ENCODE measurements around the gene PLCH2. TPM values are rescaled to one million over a fixed set of nuclear protein-coding genes. Genes with fewer than 3 reads are reported as not detected.
A peak's percentile ranks its signal among the peaks of the same experiment; 100 is the strongest.

Gene PLCH2
- total and polyA plus RNA-seq, 10 of the 15 experiments (the other 5 are each of a cell fraction or from before 2014, with no cell fraction given) = 0.03 to 0.73 (median 0.24) TPM; not detected in 3

DNA sequence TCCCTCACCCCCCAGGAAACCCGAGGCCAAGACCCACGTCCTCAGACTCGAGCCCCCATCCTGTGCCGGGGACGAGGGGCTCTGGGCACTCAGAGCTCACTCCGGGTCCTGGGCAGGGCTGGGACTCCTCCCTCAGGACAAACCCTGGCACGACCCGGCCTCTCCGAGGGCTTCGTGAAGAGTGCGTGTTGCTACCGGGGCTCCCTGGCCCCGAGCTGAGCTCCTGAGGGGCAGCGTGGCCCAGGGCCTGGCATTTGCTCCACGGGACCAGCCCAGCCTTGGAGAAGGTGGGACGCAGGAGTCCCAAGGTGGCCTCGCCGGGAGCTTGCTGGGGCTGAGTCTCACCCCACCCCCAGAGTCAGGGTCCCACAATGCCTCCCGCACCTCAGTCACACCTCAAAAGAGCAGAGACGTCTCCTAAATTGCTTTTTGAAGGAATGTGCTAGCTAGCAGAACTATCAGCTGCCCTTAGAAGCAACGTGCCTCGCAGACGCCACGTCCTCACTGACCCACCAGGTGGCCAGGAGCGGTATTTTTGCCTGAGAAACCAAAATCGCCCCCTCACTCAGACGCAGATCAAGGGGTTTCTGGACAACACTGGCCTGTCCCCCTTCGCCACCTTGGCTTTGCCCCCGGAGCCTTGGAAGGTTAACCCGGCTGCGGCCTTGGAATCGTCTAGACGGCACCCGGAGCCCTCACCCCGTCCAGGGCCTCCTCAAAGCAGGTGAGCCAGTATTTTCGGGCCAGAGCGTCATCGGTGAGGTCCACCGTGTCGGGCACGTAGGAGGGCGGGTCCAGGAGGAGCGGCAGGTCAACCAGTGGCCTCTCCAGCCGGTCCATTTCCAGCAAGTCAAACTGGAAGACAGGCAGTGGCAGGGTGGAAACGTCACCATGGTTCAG, 39.0 kb downstream of the PLCH2 start:
- POLR2A ChIA-PET = no interaction called here
- no peak for FAIRE-seq
- H4K20me1 ChIP-seq (ENCODE audit: control insufficient read depth, insufficient read depth) = no peaks in the 10 kb centered on the region

More for the DNA sequence above, 39.0 kb downstream of the PLCH2 start:
- H3K27ac ChIP-seq (ENCODE audit: control insufficient read depth, insufficient read depth) = no peak overlapping the region
- H3K4me1 ChIP-seq (ENCODE audit: control insufficient read depth, insufficient read depth, low read length) = no peaks in the 10 kb centered on the region
- no peak overlapping the region for H3K9ac ChIP-seq (ENCODE audit: control insufficient read depth, insufficient read depth, low read length)
- peaks cover 3 to 55% of the 10 kb centered on the region in 2 experiments; a peak in 3 of 4 replicates for H3K36me3 ChIP-seq (ENCODE audit: control insufficient read depth in 2 of 2, insufficient read depth in 2 of 2, low read length in 1 of 2)
- CTCF ChIA-PET = no interaction called here
- DNase-seq (ENCODE audit: low read depth, low spot score) = no peak
- no peaks in the 10 kb centered on the region for H3K9me3 ChIP-seq (replicated peaks; ENCODE audit: control insufficient read depth, insufficient read depth, low read length)
- H3K79me2 ChIP-seq (ENCODE audit: control insufficient read depth, insufficient read depth, low read length) = no peaks in the 10 kb centered on the region
- no peaks in the 10 kb centered on the region for H3K27me3 ChIP-seq (replicated peaks in 1 of 2; ENCODE audit: control insufficient read depth in 2 of 2, insufficient read depth in 2 of 2, low read length in 1 of 2)
- in situ Hi-C loops (cut with MboI) (no loop called here), intact Hi-C loops (cut with micrococcal nuclease; ENCODE audit: unreplicated experiment) (no loop called here)
- ATAC-seq = no peak
- SMC1A ChIA-PET (ENCODE audit: uncharacterized antibody, unreplicated experiment) = no interaction called here
- RAD21 ChIA-PET (ENCODE audit: unreplicated experiment) = no interaction called here
- no peak overlapping the region for H3K4me2 ChIP-seq (ENCODE audit: control insufficient read depth, insufficient read depth)
- no peak overlapping the region for H2AFZ ChIP-seq (ENCODE audit: control insufficient read depth, low read depth, low read length)
- BruUV-seq (replicated peaks) = no TSS peak
- H3K4me3 ChIP-seq = no peak overlapping the region
- TF ChIP-seq CREB1 (IDR thresholded peaks at IDR 0.05; ENCODE audit: low read depth) = no peak
- no peak for TF ChIP-seq FOXM1 (IDR thresholded peaks at IDR 0.05; ENCODE audit: low read depth, low read length)
- TF ChIP-seq, protein P1, sequence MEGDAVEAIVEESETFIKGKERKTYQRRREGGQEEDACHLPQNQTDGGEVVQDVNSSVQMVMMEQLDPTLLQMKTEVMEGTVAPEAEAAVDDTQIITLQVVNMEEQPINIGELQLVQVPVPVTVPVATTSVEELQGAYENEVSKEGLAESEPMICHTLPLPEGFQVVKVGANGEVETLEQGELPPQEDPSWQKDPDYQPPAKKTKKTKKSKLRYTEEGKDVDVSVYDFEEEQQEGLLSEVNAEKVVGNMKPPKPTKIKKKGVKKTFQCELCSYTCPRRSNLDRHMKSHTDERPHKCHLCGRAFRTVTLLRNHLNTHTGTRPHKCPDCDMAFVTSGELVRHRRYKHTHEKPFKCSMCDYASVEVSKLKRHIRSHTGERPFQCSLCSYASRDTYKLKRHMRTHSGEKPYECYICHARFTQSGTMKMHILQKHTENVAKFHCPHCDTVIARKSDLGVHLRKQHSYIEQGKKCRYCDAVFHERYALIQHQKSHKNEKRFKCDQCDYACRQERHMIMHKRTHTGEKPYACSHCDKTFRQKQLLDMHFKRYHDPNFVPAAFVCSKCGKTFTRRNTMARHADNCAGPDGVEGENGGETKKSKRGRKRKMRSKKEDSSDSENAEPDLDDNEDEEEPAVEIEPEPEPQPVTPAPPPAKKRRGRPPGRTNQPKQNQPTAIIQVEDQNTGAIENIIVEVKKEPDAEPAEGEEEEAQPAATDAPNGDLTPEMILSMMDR (IDR thresholded peaks at IDR 0.05 in 2 of 3, conservative IDR thresholded peaks at IDR 0.05 in 1 of 3; ENCODE audit: control insufficient read depth in 2 of 3, extremely low read depth in 1 of 3, insufficient read depth in 1 of 3, low read depth in 3 of 3, low read length in 3 of 3) = 0 out of 6 replicates have a peak, but pooled peaks of 1 of the 3 experiments have one; percentile 4
- no peak for TF ChIP-seq ZNF207 (IDR thresholded peaks at IDR 0.05; ENCODE audit: borderline replicate concordance)
- TF ChIP-seq DPF2 (IDR thresholded peaks at IDR 0.05) = no peak
- TF ChIP-seq MTA2 (IDR thresholded peaks at IDR 0.05; ENCODE audit: low read depth) = no peak
- TF ChIP-seq, protein P2, sequence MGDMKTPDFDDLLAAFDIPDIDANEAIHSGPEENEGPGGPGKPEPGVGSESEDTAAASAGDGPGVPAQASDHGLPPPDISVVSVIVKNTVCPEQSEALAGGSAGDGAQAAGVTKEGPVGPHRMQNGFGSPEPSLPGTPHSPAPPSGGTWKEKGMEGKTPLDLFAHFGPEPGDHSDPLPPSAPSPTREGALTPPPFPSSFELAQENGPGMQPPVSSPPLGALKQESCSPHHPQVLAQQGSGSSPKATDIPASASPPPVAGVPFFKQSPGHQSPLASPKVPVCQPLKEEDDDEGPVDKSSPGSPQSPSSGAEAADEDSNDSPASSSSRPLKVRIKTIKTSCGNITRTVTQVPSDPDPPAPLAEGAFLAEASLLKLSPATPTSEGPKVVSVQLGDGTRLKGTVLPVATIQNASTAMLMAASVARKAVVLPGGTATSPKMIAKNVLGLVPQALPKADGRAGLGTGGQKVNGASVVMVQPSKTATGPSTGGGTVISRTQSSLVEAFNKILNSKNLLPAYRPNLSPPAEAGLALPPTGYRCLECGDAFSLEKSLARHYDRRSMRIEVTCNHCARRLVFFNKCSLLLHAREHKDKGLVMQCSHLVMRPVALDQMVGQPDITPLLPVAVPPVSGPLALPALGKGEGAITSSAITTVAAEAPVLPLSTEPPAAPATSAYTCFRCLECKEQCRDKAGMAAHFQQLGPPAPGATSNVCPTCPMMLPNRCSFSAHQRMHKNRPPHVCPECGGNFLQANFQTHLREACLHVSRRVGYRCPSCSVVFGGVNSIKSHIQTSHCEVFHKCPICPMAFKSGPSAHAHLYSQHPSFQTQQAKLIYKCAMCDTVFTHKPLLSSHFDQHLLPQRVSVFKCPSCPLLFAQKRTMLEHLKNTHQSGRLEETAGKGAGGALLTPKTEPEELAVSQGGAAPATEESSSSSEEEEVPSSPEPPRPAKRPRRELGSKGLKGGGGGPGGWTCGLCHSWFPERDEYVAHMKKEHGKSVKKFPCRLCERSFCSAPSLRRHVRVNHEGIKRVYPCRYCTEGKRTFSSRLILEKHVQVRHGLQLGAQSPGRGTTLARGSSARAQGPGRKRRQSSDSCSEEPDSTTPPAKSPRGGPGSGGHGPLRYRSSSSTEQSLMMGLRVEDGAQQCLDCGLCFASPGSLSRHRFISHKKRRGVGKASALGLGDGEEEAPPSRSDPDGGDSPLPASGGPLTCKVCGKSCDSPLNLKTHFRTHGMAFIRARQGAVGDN (IDR thresholded peaks at IDR 0.05) = no peak
- 92% methylated on average over 43 of the region's 45 CpGs for WGBS (ENCODE audit: insufficient coverage, insufficient replicate concordance, low lambda C conversion rate, missing lambda C conversion rate)

Measured in GM12878 (cell line).